Testis (tissue), 2 donors: ENCODE data around the gene TUNAR.

Source experiments
- CTCF ChIP-seq, 3 experiments: fragments of 450-650 bp in 2 of 3; fragments of 200-600 bp in 1 of 3; sonication (generic) in 1 of 3; IDR thresholded peaks; one replicate each; pipeline ENCODE4 v1.5.1; 2016 to 2019; ENCODE audit warnings: antibody characterized with exemption in 3 of 3, mild to moderate bottlenecking in 2 of 3, moderate library complexity in 1 of 3
- POLR2A ChIP-seq: fragments of 450-650 bp; IDR thresholded peaks from one replicate; pipeline ENCODE4 v1.6.1; 2017; ENCODE audit warnings: antibody characterized with exemption, mild to moderate bottlenecking, moderate library complexity

GRCh38 chr14:95910628-95911027, 34.0 kb downstream of the TUNAR start:
- TF ChIP-seq CTCF (IDR thresholded peaks at IDR 0.05) (no peak), POLR2A (no peak)
